Activated CD4-positive, alpha-beta memory T cell treated with anti-CD3 and anti-CD28 coated beads, Interleukin-2, amount 10 ng/mL, durations not matched to agents 7 days and 5 days (primary cell): Measurements from ENCODE around the gene MCRIP1. TPM values are rescaled to one million over a fixed set of nuclear protein-coding genes. Genes with fewer than 3 reads are reported as not detected.

Experiments used
- CTCF ChIA-PET: fragments of 350-600 bp; sonication (Branson Sonifier 250); formaldehyde crosslinking; loops from one replicate; lab custom pipeline; 2021; ENCODE audit warnings: antibody characterized with exemption, inconsistent platforms; lab: Charles Lee
- POLR2A ChIA-PET: fragments of 350-600 bp; sonication (Branson Sonifier 250); formaldehyde crosslinking; loops from one replicate; lab custom pipeline; 2021; ENCODE audit warnings: antibody characterized with exemption; lab: Charles Lee
- DNase-seq: peaks from one replicate; pipeline ENCODE4 v3.0.0-alpha.2; 2020
- H3K27ac Mint-ChIP-seq: one replicate; pipeline ENCODE4 v1.8.0; 2021; ENCODE audit warnings: mild to moderate bottlenecking, mixed read lengths
- H3K27me3 Mint-ChIP-seq: one replicate; pipeline ENCODE4 v1.8.0; 2021; ENCODE audit warnings: mixed read lengths
- H3K36me3 Mint-ChIP-seq: one replicate; pipeline ENCODE4 v1.8.0; 2021; ENCODE audit warnings: low read depth, mixed read lengths
- H3K4me1 Mint-ChIP-seq: one replicate; pipeline ENCODE4 v1.8.0; 2021; ENCODE audit warnings: mixed read lengths
- H3K4me3 Mint-ChIP-seq: one replicate; pipeline ENCODE4 v1.8.0; 2021; ENCODE audit warnings: mild to moderate bottlenecking, mixed read lengths
- H3K9me3 Mint-ChIP-seq: one replicate; pipeline ENCODE4 v1.8.0; 2021; ENCODE audit warnings: mixed read lengths
- total RNA-seq, 2 experiments: library from RNA; stranded (reverse); gene quantifications; one replicate each; pipeline ENCODE4 v1.2.3, GENCODE V29; 2021

Gene MCRIP1, protein sequence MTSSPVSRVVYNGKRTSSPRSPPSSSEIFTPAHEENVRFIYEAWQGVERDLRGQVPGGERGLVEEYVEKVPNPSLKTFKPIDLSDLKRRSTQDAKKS
- 10 to 100 TPM; 37.1 to 38.2 TPM for total RNA-seq

DNA sequence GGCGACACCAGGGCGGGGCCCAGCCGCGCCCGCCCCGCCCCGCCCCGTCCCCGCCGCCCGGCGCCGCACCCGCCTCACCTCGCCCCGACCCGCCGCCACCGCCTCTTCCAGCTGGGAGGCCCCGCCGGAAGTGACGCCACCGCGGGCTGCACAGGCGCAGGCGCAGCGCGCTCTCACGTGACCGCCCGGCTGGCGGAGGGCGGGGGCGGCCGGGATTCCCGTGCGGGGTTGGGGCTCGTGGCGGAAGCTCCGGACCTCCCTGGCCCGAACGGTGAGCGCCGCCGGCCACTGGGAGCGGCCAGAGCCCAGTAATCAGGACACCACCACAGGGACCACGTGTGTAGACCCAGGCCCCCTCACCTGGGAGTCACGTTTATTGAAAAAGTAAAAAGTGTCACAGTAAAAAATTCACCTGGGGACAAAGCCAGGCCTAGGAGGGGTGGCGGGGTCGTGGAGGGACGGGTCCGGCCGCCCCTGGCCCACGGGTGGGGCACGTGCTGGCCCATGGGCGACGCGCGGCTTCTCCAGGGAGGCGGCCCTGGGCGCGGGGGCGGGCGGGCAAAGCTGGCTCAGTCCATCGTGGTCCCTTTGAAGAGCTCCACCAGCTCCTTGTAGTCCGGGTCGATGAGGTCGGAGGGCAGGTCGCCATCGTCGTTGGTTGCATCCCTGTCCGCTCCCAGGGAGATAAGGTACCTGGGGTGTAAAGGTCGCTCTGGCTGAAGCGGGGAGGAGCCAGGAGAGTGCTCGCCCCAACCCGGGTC, at the start of gene MCRIP1:
MCRIP1 (minus strand) TSS at position 132 of the 761 bp plus-strand sequence. CDS start 8,785 bp downstream, outside the sequence.
- ChIA-PET POLR2A (interaction anchor here (0.6 to 4.9 kb wide), 20 partner anchors 9 to 191 kb away, joined by 3 to 41 read pairs (median 5); partner anchors contain the start of genes ANAPC11, ARHGDIA, ARL16 and HGS), CTCF (interaction anchor here (1.9 kb wide), 1 partner anchor 26 kb away, joined by 5 read pairs; no protein-coding TSS in a partner anchor)
- Mint-ChIP-seq H3K27me3 (no peaks in the 10 kb centered on the region), H3K36me3 (peaks cover 2% of the 10 kb centered on the region), H3K9me3 (no peaks in the 10 kb centered on the region), H3K4me1 (peaks cover 31% of the 10 kb centered on the region), H3K4me3 (peak within 1 kb of the TSS; percentile 88), H3K27ac (peak within 1 kb of the TSS; percentile 92)
- DNase-seq = peak; percentile 96

DNA sequence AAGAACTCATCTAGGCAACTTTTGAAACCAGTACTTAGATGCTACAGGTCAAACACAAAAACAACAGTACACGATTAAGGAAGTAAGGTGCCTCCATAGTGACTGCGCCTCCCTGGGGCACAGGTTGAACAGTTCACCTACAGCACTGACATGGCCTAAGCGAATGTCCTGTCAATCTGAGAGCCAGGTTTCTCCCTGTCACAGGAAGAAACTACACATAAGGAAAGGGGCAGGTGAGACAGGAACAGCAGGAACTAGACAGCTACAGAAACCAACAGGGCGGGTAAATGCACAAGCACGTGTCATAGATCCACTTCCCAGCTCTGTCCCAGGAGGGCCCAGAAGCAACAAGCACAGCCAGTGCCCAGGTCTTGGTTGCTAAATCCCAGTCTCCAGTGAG, 46.0 kb upstream of the MCRIP1 start:
- H3K27me3 Mint-ChIP-seq = no peaks in the 10 kb centered on the region
- no peak overlapping the region for H3K4me3 Mint-ChIP-seq
- DNase-seq = no peak
- ChIA-PET CTCF (interaction anchor here (1.5 kb wide), 1 partner anchor 227 kb away, joined by 3 read pairs; no protein-coding TSS in a partner anchor), POLR2A (interaction anchor here (0.9 to 3.0 kb wide), 5 partner anchors 8 to 12 kb away, joined by 3 to 16 read pairs (median 3); partner anchors contain the start of genes ALYREF and ARHGDIA)
- H3K27ac Mint-ChIP-seq = no peak overlapping the region
- H3K4me1 Mint-ChIP-seq = no peaks in the 10 kb centered on the region
- no peaks in the 10 kb centered on the region for H3K9me3 Mint-ChIP-seq
- peaks cover 39% of the 10 kb centered on the region for H3K36me3 Mint-ChIP-seq

DNA sequence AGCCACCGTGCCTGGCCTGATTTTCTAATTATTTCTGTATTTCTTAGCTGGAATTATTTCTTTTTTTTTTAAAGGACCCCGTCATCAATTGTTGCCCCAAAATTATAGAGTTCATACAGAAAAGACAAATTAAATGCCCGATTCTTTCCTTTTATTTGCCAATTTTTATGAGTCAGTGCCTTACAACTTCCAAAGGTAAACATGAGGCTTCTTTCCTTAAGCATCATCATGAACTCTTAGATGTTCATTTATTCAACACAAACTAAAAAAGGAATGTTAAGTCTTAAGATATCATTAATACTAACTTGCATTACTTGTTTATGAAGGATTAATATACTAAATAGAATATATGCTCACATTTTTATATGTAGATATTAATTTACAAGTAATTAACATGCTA, 45.2 kb upstream of the MCRIP1 start:
- Mint-ChIP-seq H3K27me3 (no peaks in the 10 kb centered on the region), H3K4me3 (no peak overlapping the region), H3K27ac (no peak overlapping the region), H3K36me3 (peaks cover 38% of the 10 kb centered on the region), H3K4me1 (peaks cover 6% of the 10 kb centered on the region), H3K9me3 (no peaks in the 10 kb centered on the region)
- no peak for DNase-seq
- CTCF ChIA-PET = no interaction called here
- POLR2A ChIA-PET = no interaction called here

DNA sequence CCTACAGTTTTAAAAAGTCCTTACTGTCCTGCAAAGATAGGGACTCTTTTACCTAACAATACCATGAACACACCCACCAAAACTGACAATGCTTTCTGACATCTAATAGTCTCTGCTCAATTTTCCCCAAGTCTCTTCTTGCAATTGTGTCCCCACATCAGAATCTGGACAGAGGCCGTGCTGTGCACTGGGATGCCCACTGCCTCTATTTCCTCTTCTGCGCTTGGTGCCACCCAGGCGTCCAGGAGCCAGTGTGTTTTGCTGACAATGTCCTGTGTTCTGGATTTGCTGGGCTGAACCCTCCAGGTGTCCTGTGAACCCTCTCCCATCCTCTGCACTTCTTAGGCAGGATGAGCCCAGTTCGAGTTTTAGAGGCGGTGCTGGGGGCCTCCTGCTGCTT, 44.5 kb upstream of the MCRIP1 start:
- CTCF ChIA-PET = no interaction called here
- Mint-ChIP-seq H3K36me3 (peaks cover 40% of the 10 kb centered on the region), H3K9me3 (no peaks in the 10 kb centered on the region), H3K27me3 (no peaks in the 10 kb centered on the region), H3K27ac (no peak overlapping the region), H3K4me3 (no peak overlapping the region), H3K4me1 (peaks cover 13% of the 10 kb centered on the region)
- no peak for DNase-seq
- POLR2A ChIA-PET = interaction anchor here (2.1 kb wide), 1 partner anchor 15 kb away, joined by 6 read pairs; no protein-coding TSS in a partner anchor

DNA sequence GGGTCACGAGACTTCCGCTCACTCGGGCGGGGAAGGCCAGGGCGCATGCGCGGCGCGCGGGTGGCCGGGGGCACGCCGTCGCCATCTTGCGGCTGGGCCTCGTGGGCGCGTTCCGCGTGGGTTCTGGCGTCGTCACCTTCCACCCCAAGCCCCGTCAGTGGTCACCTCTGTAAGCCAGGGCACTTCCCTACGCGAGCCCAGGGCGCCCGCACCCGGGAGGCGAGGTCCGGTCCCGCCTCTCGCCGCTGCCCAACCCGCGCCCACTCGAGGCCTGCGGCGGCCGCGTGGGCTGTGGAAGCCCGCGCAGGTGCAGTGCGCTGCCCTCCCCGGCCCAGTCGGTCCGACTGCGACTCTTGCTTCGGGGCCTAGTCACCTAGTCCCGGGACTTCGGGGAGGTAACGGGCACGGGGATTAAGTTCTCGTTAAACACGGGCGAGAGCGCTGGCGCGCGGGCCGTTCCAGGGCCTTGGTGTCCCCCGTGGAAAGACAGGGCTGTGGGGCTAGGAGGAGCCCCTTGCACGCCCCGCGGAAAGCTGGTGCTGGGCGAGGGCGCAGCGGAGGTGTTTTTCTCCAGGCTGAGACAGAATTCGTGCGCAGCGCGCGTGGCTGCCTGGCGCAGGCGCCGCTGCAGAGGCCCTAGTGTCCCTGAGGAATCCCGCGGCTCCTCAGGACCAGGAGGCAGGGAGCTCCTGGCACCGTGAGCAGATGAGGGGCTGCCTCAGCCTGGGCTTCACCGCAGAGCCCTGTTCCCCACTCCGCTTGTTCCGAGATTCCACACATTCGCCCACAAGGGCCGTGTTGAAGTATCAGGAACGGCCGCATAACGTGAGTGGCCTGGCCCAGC, 38.5 kb upstream of the MCRIP1 start:
- Mint-ChIP-seq H3K4me1 (peaks cover 45% of the 10 kb centered on the region), H3K36me3 (peaks cover 38% of the 10 kb centered on the region), H3K9me3 (no peaks in the 10 kb centered on the region), H3K27me3 (no peaks in the 10 kb centered on the region), H3K27ac (peak overlapping the region; percentile 82), H3K4me3 (peak overlapping the region; percentile 74)
- ChIA-PET CTCF (interaction anchor here (1.0 kb wide), 1 partner anchor 12 kb away, joined by 3 read pairs; no protein-coding TSS in a partner anchor), POLR2A (interaction anchor here (0.7 to 7.0 kb wide), 19 partner anchors 9 to 188 kb away, joined by 3 to 140 read pairs (median 7); partner anchors contain the start of genes ALYREF, ANAPC11, ARL16 and CENPX)
- DNase-seq = peak; percentile 95

GRCh38 chr17:81870981-81871386, 37.9 kb upstream of the MCRIP1 start, which contains the start of gene ARHGDIA:
Gene ARHGDIA (minus strand): TSS chr17:81871337. CDS start chr17:81869930, 1,407 bp downstream.
- H3K27me3 Mint-ChIP-seq = no peaks in the 10 kb centered on the region
- H3K4me1 Mint-ChIP-seq = peaks cover 47% of the 10 kb centered on the region
- peak within 1 kb of the TSS; percentile 85 for H3K27ac Mint-ChIP-seq
- POLR2A ChIA-PET = interaction anchor here (1.0 to 7.0 kb wide), 21 partner anchors 9 to 586 kb away, joined by 3 to 140 read pairs (median 6); partner anchors contain the start of genes ALYREF, ANAPC11, ARL16 and CENPX
- no peak for DNase-seq
- H3K36me3 Mint-ChIP-seq = peaks cover 43% of the 10 kb centered on the region
- H3K9me3 Mint-ChIP-seq = no peaks in the 10 kb centered on the region
- CTCF ChIA-PET = interaction anchor here (1.0 kb wide), 1 partner anchor 11 kb away, joined by 3 read pairs; no protein-coding TSS in a partner anchor
- peak within 1 kb of the TSS; percentile 77 for H3K4me3 Mint-ChIP-seq

- H3K4me3 Mint-ChIP-seq = peak overlapping the region; percentile 77
- H3K27me3 Mint-ChIP-seq = no peaks in the 10 kb centered on the region
- no peaks in the 10 kb centered on the region for H3K9me3 Mint-ChIP-seq
Observed at GRCh38 chr17:81870131-81870980, 37.3 kb upstream of the MCRIP1 start.

GRCh38 chr17:81869221-81870130, 36.4 kb upstream of the MCRIP1 start:
- DNase-seq = peak; percentile 47
- Mint-ChIP-seq H3K27me3 (no peaks in the 10 kb centered on the region), H3K36me3 (peaks cover 46% of the 10 kb centered on the region), H3K4me1 (peaks cover 51% of the 10 kb centered on the region), H3K4me3 (peak overlapping the region; percentile 77), H3K27ac (peak overlapping the region; percentile 85), H3K9me3 (no peaks in the 10 kb centered on the region)
- POLR2A ChIA-PET = interaction anchor here (0.8 to 7.0 kb wide), 26 partner anchors 9 to 775 kb away, joined by 3 to 140 read pairs (median 6); partner anchors contain the start of genes ALYREF, ANAPC11, ARL16 and ASPSCR1
- CTCF ChIA-PET = interaction anchor here (0.7 to 2.0 kb wide), 8 partner anchors 14 to 617 kb away, joined by 3 to 6 read pairs (median 3); partner anchors contain the start of genes CENPX, DCXR and LRRC45

More at GRCh38 chr17:81870131-81870980, 37.3 kb upstream of the MCRIP1 start:
- H3K4me1 Mint-ChIP-seq = peaks cover 51% of the 10 kb centered on the region
- ChIA-PET POLR2A (interaction anchor here (0.6 to 7.0 kb wide), 31 partner anchors 10 to 776 kb away, joined by 3 to 140 read pairs (median 5); partner anchors contain the start of genes ALYREF, ANAPC11, ARL16 and ASPSCR1), CTCF (interaction anchor here (0.7 to 2.0 kb wide), 8 partner anchors 11 to 167 kb away, joined by 3 to 6 read pairs (median 3); partner anchors contain the start of genes CENPX, DCXR and LRRC45)
- peak; percentile 66 for DNase-seq
- H3K36me3 Mint-ChIP-seq = peaks cover 46% of the 10 kb centered on the region
- peak overlapping the region; percentile 85 for H3K27ac Mint-ChIP-seq

GRCh38 chr17:81868674-81869220, 35.7 kb upstream of the MCRIP1 start:
- H3K27me3 Mint-ChIP-seq = no peaks in the 10 kb centered on the region
- ChIA-PET POLR2A (interaction anchor here (1.2 to 7.0 kb wide), 10 partner anchors 8 to 202 kb away, joined by 4 to 140 read pairs (median 25); partner anchors contain the start of genes ALYREF, ANAPC11, ARL16 and CCDC137), CTCF (interaction anchor here (1.6 to 2.0 kb wide), 2 partner anchors 55 to 58 kb away, joined by 5 to 6 read pairs; no protein-coding TSS in a partner anchor)
- DNase-seq = no peak
- peak overlapping the region; percentile 85 for H3K27ac Mint-ChIP-seq
- H3K36me3 Mint-ChIP-seq = peaks cover 48% of the 10 kb centered on the region
- H3K9me3 Mint-ChIP-seq = no peaks in the 10 kb centered on the region
- peak overlapping the region; percentile 77 for H3K4me3 Mint-ChIP-seq
- peaks cover 50% of the 10 kb centered on the region for H3K4me1 Mint-ChIP-seq
